Activated CD8-positive, alpha-beta T cell treated with anti-CD3 and anti-CD28 coated beads for 36 hours (primary cell): ENCODE measurements around the gene WNT3. TPM values are rescaled to one million over a fixed set of nuclear protein-coding genes. Genes with fewer than 3 reads are reported as not detected.

Source experiments
- ATAC-seq: fragments of 200-7000 bp; cut with Tn5 transposase; one replicate; pipeline ENCODE4 v1.10.0; 2021; ENCODE audit warnings: mild to moderate bottlenecking, moderate library complexity
- CTCF ChIA-PET: fragments of 350-600 bp; sonication (Branson Sonifier 250); formaldehyde crosslinking; loops from one replicate; lab custom pipeline; 2021; ENCODE audit warnings: antibody characterized with exemption; lab: Charles Lee
- POLR2A ChIA-PET: fragments of 350-600 bp; sonication (Branson Sonifier 250); formaldehyde crosslinking; loops from one replicate; lab custom pipeline; 2021; ENCODE audit warnings: antibody characterized with exemption; lab: Charles Lee
- DNase-seq: peaks from one replicate; pipeline ENCODE4 v3.0.0-alpha.2; 2020
- H3K27ac Mint-ChIP-seq: one replicate; pipeline ENCODE4 v1.8.0; 2021; ENCODE audit warnings: mild to moderate bottlenecking, mixed read lengths
- H3K27me3 Mint-ChIP-seq: one replicate; pipeline ENCODE4 v1.8.0; 2021; ENCODE audit warnings: mixed read lengths
- H3K36me3 Mint-ChIP-seq: one replicate; pipeline ENCODE4 v1.8.0; 2021; ENCODE audit warnings: low read depth, mixed read lengths
- H3K4me1 Mint-ChIP-seq: one replicate; pipeline ENCODE4 v1.8.0; 2021; ENCODE audit warnings: low read depth, mixed read lengths
- H3K4me3 Mint-ChIP-seq: one replicate; pipeline ENCODE4 v1.8.0; 2021; ENCODE audit warnings: mild to moderate bottlenecking, moderate library complexity, mixed read lengths
- H3K9me3 Mint-ChIP-seq: one replicate; pipeline ENCODE4 v1.8.0; 2021; ENCODE audit warnings: mixed read lengths
- CTCF ChIP-seq: fragments of 200-600 bp; IDR thresholded peaks from one replicate; pipeline ENCODE4 v1.8.0; 2022; ENCODE audit warnings: antibody characterized with exemption, mild to moderate bottlenecking
- intact Hi-C: fragments of 100-400 bp; cut with micrococcal nuclease; formaldehyde crosslinking; loops from one replicate; pipeline ENCODE4 v1.10.0; 2022
- total RNA-seq, 2 experiments: library from RNA; stranded (reverse); gene quantifications; one replicate each; pipeline ENCODE4 v1.2.3, GENCODE V29; 2021

The WNT3 gene
- total RNA-seq, 2 experiments from 2014 or later = 0.09 TPM; not detected in 1

GRCh38 chr17:46839211-46839610, 20.7 kb upstream of the WNT3 start:
- no peak overlapping the region for H3K27ac Mint-ChIP-seq
- no peak for TF ChIP-seq CTCF
- H3K4me1 Mint-ChIP-seq = peaks cover 2% of the 10 kb centered on the region
- H3K36me3 Mint-ChIP-seq = peaks cover 5% of the 10 kb centered on the region
- H3K4me3 Mint-ChIP-seq = no peak overlapping the region
- CTCF ChIA-PET = interaction anchor here (1.0 kb wide), 1 partner anchor 103 kb away, joined by 4 read pairs; no protein-coding TSS in a partner anchor
- DNase-seq = no peak
- ATAC-seq = no peak
- H3K9me3 Mint-ChIP-seq = peaks cover 9% of the 10 kb centered on the region
- H3K27me3 Mint-ChIP-seq = peaks cover 32% of the 10 kb centered on the region
- intact Hi-C loops = no loop called here
- POLR2A ChIA-PET = no interaction called here

- intact Hi-C loops = no loop called here
- no peaks in the 10 kb centered on the region for H3K36me3 Mint-ChIP-seq
- no peak for TF ChIP-seq CTCF
- peaks cover 2% of the 10 kb centered on the region for H3K4me1 Mint-ChIP-seq
- no peak for ATAC-seq
- POLR2A ChIA-PET = no interaction called here
- no peaks in the 10 kb centered on the region for H3K9me3 Mint-ChIP-seq
- DNase-seq = no peak
- H3K4me3 Mint-ChIP-seq = no peak overlapping the region
- CTCF ChIA-PET = no interaction called here
- H3K27me3 Mint-ChIP-seq = peaks cover 23% of the 10 kb centered on the region
- no peak overlapping the region for H3K27ac Mint-ChIP-seq
Measured at GRCh38 chr17:46837521-46837920, 19.0 kb upstream of the WNT3 start.

- H3K27me3 Mint-ChIP-seq = peaks cover 22% of the 10 kb centered on the region
- no peak overlapping the region for H3K4me3 Mint-ChIP-seq
- intact Hi-C loops = no loop called here
- TF ChIP-seq CTCF = no peak
- POLR2A ChIA-PET = no interaction called here
- H3K27ac Mint-ChIP-seq = no peak overlapping the region
- no peak for ATAC-seq
- H3K4me1 Mint-ChIP-seq = peaks cover 2% of the 10 kb centered on the region
- CTCF ChIA-PET = interaction anchor here (1.2 to 4.3 kb wide), 13 partner anchors 10 to 106 kb away, joined by 3 to 23 read pairs (median 5); no protein-coding TSS in a partner anchor
- no peaks in the 10 kb centered on the region for H3K36me3 Mint-ChIP-seq
- H3K9me3 Mint-ChIP-seq = no peaks in the 10 kb centered on the region
- DNase-seq = no peak
Measured at GRCh38 chr17:46836500-46836899, 18.0 kb upstream of the WNT3 start.

GRCh38 chr17:46834846-46835245, 16.4 kb upstream of the WNT3 start:
- no peaks in the 10 kb centered on the region for H3K36me3 Mint-ChIP-seq
- H3K27me3 Mint-ChIP-seq = peaks cover 20% of the 10 kb centered on the region
- ChIA-PET POLR2A (no interaction called here), CTCF (interaction anchor here (0.7 to 4.3 kb wide), 12 partner anchors 8 to 114 kb away, joined by 3 to 23 read pairs (median 4); no protein-coding TSS in a partner anchor)
- no peak overlapping the region for H3K27ac Mint-ChIP-seq
- no peak for TF ChIP-seq CTCF
- no peaks in the 10 kb centered on the region for H3K9me3 Mint-ChIP-seq
- peaks cover 2% of the 10 kb centered on the region for H3K4me1 Mint-ChIP-seq
- H3K4me3 Mint-ChIP-seq = no peak overlapping the region
- intact Hi-C loops = no loop called here
- no peak for DNase-seq
- no peak for ATAC-seq

GRCh38 chr17:46833840-46834208, 15.3 kb upstream of the WNT3 start:
- intact Hi-C loops = no loop called here
- no peak overlapping the region for H3K4me3 Mint-ChIP-seq
- ChIA-PET POLR2A (no interaction called here), CTCF (interaction anchor here (1.4 to 4.3 kb wide), 3 partner anchors 8 to 12 kb away, joined by 4 to 23 read pairs (median 5); no protein-coding TSS in a partner anchor)
- H3K36me3 Mint-ChIP-seq = no peaks in the 10 kb centered on the region
- no peaks in the 10 kb centered on the region for H3K9me3 Mint-ChIP-seq
- H3K27me3 Mint-ChIP-seq = peaks cover 18% of the 10 kb centered on the region
- H3K4me1 Mint-ChIP-seq = peaks cover 2% of the 10 kb centered on the region
- TF ChIP-seq CTCF = no peak
- ATAC-seq = no peak
- no peak for DNase-seq
- no peak overlapping the region for H3K27ac Mint-ChIP-seq
